WTC11 (cell line): Measurements from ENCODE around the gene ZNF729. TPM values are rescaled to one million over a fixed set of nuclear protein-coding genes. Genes with fewer than 3 reads are reported as not detected.

Experiments used
- ATAC-seq: fragments of 200-7000 bp; cut with Tn5 transposase; 2 replicates; pipeline ENCODE4 v1.10.0; 2021; ENCODE audit warnings: mild to moderate bottlenecking, moderate library complexity
- CTCF ChIA-PET: fragments of 300-600 bp; sonication (Branson Sonifier 250); formaldehyde crosslinking; loops from one replicate; lab custom pipeline; 2021; ENCODE audit warnings: antibody characterized with exemption; lab: Charles Lee
- POLR2A ChIA-PET: fragments of 350-600 bp; sonication (Branson Sonifier 250); formaldehyde crosslinking; loops from one replicate; lab custom pipeline; 2021; ENCODE audit warnings: antibody characterized with exemption; lab: Charles Lee
- DNase-seq: peaks from one replicate; pipeline ENCODE4 v3.0.0; 2021; ENCODE audit warnings: low spot score
- H3K27ac Mint-ChIP-seq: 2 replicates; pipeline ENCODE4 v1.8.0; 2021; ENCODE audit warnings: mixed read lengths
- H3K27me3 Mint-ChIP-seq: 2 replicates; pipeline ENCODE4 v1.8.0; 2021; ENCODE audit warnings: low read depth, mild to moderate bottlenecking, moderate library complexity, mixed read lengths
- H3K36me3 Mint-ChIP-seq: 2 replicates; pipeline ENCODE4 v1.8.0; 2021; ENCODE audit warnings: mixed read lengths
- H3K4me1 Mint-ChIP-seq: 2 replicates; pipeline ENCODE4 v1.8.0; 2022; ENCODE audit warnings: mixed read lengths
- H3K4me3 Mint-ChIP-seq: 2 replicates; pipeline ENCODE4 v1.8.0; 2021; ENCODE audit warnings: mild to moderate bottlenecking, moderate library complexity, mixed read lengths
- H3K9me3 Mint-ChIP-seq: 2 replicates; pipeline ENCODE4 v1.8.0; 2021; ENCODE audit warnings: mixed read lengths
- CREM ChIP-seq: sonication (generic); formaldehyde crosslinking; IDR thresholded peaks from 2 replicates; pipeline ENCODE4 v1.8.1; 2022; ENCODE audit warnings: mild to moderate bottlenecking, missing genetic modification reagents, moderate library complexity
- GABPB1 ChIP-seq: sonication (generic); formaldehyde crosslinking; IDR thresholded peaks from 2 replicates; pipeline ENCODE4 v1.8.1; 2023; ENCODE audit warnings: mild to moderate bottlenecking, missing genetic modification reagents
- GTF2I ChIP-seq: fragments of 250-450 bp; sonication (Bioruptor Pico); conservative IDR thresholded peaks from 2 replicates; pipeline ENCODE4 v1.4.0; 2021; ENCODE audit warnings: mild to moderate bottlenecking
- JAZF1 ChIP-seq: fragments of 250-450 bp; sonication (Bioruptor Pico); IDR thresholded peaks from 2 replicates; pipeline ENCODE4 v1.9.0; 2021; ENCODE audit warnings: moderate library complexity, mild to moderate bottlenecking, inconsistent platforms
- JUN ChIP-seq: sonication (generic); formaldehyde crosslinking; IDR thresholded peaks from 2 replicates; pipeline ENCODE4 v1.8.0; 2023; ENCODE audit warnings: mild to moderate bottlenecking, missing genetic modification reagents
- MXD4 ChIP-seq: fragments of 250-450 bp; sonication (Bioruptor Pico); IDR thresholded peaks from 2 replicates; pipeline ENCODE4 v1.8.0; 2021; ENCODE audit warnings: mild to moderate bottlenecking, moderate library complexity, borderline replicate concordance
- SOX15 ChIP-seq: fragments of 250-450 bp; sonication (Bioruptor Pico); IDR thresholded peaks from 2 replicates; pipeline ENCODE4 v1.9.0; 2021; ENCODE audit warnings: mild to moderate bottlenecking
- TCF7 ChIP-seq: sonication (generic); formaldehyde crosslinking; IDR thresholded peaks from 2 replicates; pipeline ENCODE4 v1.8.0; 2022; ENCODE audit warnings: mild to moderate bottlenecking, low read depth, missing genetic modification reagents, moderate library complexity
- ZNF671 ChIP-seq: fragments of 250-450 bp; sonication (Bioruptor Pico); IDR thresholded peaks from 2 replicates; pipeline ENCODE4 v1.8.0; 2021; ENCODE audit warnings: mild to moderate bottlenecking
- total RNA-seq: library from RNA; stranded (reverse); gene quantifications from 3 replicates; pipeline ENCODE4 v1.2.3, GENCODE V29; 2021
- TF ChIP-seq, protein P1 (sequence below): sonication (generic); formaldehyde crosslinking; IDR thresholded peaks from 2 replicates; pipeline ENCODE4 v1.8.0; 2022; ENCODE audit warnings: mild to moderate bottlenecking, missing genetic modification reagents
- TF ChIP-seq, protein P2 (sequence below): sonication (generic); formaldehyde crosslinking; IDR thresholded peaks from 2 replicates; pipeline ENCODE4 v1.8.1; 2022; ENCODE audit warnings: mild to moderate bottlenecking, missing genetic modification reagents, moderate library complexity, borderline replicate concordance
- TF ChIP-seq, protein P3 (sequence below): sonication (generic); formaldehyde crosslinking; IDR thresholded peaks from 2 replicates; pipeline ENCODE4 v1.8.0; 2022; ENCODE audit warnings: missing genetic modification reagents
- TF ChIP-seq, protein P4 (sequence below): fragments of 250-450 bp; sonication (Bioruptor Pico); IDR thresholded peaks from 2 replicates; pipeline ENCODE4 v1.8.0; 2021; ENCODE audit warnings: mild to moderate bottlenecking
- TF ChIP-seq, protein P5 (sequence below): fragments of 250-450 bp; sonication (Bioruptor Pico); conservative IDR thresholded peaks from 2 replicates; pipeline ENCODE4 v1.9.0; 2021; ENCODE audit warnings: mild to moderate bottlenecking
- TF ChIP-seq, protein P6 (sequence below): sonication (generic); formaldehyde crosslinking; IDR thresholded peaks from 2 replicates; pipeline ENCODE4 v1.8.1; 2022; ENCODE audit warnings: mild to moderate bottlenecking, moderate library complexity, missing genetic modification reagents
- TF ChIP-seq, protein P7 (sequence below): sonication (generic); formaldehyde crosslinking; IDR thresholded peaks from 2 replicates; pipeline ENCODE4 v1.8.1; 2023; ENCODE audit warnings: mild to moderate bottlenecking, missing genetic modification reagents, moderate library complexity

Gene ZNF729
- total RNA-seq, 1 experiment from 2014 or later: not detected

DNA sequence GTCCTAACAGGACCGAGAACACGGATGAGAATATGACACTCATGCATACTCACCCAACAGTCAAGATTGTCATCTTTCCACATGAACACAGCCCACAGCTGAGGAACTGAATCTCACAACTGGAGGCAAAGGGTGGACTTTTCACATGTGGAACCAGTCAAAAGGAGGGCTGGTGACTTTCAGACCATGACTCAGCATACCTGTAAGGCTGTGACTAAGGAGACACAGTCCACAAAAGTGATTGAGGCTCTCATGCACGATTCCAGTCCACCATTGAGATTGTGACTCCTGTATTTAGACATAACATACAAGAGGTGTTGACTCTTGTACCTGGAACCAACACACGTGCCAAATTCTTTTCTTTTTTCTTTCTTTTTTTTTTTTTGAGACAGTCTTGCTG, 40.0 kb downstream of the ZNF729 start (continued):
- TF ChIP-seq, protein P1, sequence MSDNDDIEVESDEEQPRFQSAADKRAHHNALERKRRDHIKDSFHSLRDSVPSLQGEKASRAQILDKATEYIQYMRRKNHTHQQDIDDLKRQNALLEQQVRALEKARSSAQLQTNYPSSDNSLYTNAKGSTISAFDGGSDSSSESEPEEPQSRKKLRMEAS (CRISPR knock-in tag): no peak
- TF ChIP-seq, protein P2, sequence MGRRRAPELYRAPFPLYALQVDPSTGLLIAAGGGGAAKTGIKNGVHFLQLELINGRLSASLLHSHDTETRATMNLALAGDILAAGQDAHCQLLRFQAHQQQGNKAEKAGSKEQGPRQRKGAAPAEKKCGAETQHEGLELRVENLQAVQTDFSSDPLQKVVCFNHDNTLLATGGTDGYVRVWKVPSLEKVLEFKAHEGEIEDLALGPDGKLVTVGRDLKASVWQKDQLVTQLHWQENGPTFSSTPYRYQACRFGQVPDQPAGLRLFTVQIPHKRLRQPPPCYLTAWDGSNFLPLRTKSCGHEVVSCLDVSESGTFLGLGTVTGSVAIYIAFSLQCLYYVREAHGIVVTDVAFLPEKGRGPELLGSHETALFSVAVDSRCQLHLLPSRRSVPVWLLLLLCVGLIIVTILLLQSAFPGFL (CRISPR knock-in tag): no peak
- TF ChIP-seq TCF7 (CRISPR knock-in tag) (no peak), ZNF671 (CRISPR knock-in tag) (no peak), JAZF1 (no peak), SOX15 (CRISPR knock-in tag) (no peak), JUN (CRISPR knock-in tag) (no peak)
- TF ChIP-seq, protein P3, sequence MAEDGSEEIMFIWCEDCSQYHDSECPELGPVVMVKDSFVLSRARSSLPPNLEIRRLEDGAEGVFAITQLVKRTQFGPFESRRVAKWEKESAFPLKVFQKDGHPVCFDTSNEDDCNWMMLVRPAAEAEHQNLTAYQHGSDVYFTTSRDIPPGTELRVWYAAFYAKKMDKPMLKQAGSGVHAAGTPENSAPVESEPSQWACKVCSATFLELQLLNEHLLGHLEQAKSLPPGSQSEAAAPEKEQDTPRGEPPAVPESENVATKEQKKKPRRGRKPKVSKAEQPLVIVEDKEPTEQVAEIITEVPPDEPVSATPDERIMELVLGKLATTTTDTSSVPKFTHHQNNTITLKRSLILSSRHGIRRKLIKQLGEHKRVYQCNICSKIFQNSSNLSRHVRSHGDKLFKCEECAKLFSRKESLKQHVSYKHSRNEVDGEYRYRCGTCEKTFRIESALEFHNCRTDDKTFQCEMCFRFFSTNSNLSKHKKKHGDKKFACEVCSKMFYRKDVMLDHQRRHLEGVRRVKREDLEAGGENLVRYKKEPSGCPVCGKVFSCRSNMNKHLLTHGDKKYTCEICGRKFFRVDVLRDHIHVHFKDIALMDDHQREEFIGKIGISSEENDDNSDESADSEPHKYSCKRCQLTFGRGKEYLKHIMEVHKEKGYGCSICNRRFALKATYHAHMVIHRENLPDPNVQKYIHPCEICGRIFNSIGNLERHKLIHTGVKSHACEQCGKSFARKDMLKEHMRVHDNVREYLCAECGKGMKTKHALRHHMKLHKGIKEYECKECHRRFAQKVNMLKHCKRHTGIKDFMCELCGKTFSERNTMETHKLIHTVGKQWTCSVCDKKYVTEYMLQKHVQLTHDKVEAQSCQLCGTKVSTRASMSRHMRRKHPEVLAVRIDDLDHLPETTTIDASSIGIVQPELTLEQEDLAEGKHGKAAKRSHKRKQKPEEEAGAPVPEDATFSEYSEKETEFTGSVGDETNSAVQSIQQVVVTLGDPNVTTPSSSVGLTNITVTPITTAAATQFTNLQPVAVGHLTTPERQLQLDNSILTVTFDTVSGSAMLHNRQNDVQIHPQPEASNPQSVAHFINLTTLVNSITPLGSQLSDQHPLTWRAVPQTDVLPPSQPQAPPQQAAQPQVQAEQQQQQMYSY: no peak

DNA sequence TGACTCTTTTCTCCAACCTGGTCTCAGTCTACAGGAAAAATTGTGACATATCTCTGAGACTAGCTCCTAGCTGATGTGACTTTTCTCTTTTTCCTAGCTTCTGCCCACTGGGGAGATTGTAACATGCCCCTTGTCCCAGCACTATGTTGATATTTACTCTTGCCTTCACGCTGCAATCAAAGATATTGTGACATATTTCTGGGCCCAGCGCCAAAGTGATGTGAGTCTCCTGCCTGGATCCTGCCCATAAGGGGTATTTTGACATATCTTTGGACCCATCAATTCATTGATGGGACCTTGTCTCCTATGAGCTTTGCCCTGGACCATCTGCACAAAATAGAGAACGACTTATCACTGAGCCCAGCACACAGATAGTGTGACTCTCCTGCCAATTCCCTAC, 41.1 kb downstream of the ZNF729 start:
- TF ChIP-seq GTF2I (CRISPR knock-in tag): no peak
- no peak for TF ChIP-seq MXD4
- TF ChIP-seq CREM (CRISPR knock-in tag): no peak
- TF ChIP-seq, protein P4, sequence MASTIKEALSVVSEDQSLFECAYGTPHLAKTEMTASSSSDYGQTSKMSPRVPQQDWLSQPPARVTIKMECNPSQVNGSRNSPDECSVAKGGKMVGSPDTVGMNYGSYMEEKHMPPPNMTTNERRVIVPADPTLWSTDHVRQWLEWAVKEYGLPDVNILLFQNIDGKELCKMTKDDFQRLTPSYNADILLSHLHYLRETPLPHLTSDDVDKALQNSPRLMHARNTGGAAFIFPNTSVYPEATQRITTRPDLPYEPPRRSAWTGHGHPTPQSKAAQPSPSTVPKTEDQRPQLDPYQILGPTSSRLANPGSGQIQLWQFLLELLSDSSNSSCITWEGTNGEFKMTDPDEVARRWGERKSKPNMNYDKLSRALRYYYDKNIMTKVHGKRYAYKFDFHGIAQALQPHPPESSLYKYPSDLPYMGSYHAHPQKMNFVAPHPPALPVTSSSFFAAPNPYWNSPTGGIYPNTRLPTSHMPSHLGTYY (CRISPR knock-in tag): no peak
- TF ChIP-seq, protein P5, sequence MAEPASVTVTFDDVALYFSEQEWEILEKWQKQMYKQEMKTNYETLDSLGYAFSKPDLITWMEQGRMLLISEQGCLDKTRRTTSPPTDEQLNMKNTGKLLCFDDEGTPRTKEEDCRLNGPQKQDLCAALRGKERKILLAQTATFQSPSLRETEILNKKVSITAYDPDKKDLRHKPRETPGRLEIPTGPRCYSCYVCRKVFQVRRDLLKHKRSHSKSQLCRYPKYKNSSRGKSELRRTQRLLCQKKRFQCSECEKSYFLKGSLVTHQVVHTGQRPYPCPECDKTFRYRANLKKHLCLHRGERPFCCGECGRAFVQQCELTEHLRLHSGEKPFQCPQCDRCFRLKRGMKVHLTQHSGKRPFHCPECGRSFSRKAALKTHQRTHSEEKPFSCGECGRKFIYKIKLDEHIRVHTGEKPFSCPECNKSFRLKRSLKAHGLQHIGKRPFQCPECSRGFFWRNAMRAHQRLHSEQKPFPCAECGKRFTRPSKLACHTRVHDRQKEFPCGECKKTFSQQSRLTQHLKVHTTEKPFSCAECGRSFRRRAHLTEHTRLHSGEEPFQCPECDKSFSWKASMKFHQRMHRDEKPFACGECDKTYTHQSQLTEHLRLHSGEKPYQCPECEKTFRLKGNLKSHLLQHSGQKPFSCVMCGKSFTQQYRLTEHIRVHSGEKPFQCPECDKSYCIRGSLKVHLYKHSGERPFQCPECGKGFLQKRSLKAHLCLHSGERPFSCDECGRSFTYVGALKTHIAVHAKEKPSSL (CRISPR knock-in tag): no peak
- TF ChIP-seq, protein P6, sequence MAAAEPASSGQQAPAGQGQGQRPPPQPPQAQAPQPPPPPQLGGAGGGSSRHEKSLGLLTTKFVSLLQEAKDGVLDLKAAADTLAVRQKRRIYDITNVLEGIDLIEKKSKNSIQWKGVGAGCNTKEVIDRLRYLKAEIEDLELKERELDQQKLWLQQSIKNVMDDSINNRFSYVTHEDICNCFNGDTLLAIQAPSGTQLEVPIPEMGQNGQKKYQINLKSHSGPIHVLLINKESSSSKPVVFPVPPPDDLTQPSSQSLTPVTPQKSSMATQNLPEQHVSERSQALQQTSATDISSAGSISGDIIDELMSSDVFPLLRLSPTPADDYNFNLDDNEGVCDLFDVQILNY (CRISPR knock-in tag): no peak
- TF ChIP-seq, protein P7, sequence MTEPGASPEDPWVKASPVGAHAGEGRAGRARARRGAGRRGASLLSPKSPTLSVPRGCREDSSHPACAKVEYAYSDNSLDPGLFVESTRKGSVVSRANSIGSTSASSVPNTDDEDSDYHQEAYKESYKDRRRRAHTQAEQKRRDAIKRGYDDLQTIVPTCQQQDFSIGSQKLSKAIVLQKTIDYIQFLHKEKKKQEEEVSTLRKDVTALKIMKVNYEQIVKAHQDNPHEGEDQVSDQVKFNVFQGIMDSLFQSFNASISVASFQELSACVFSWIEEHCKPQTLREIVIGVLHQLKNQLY (CRISPR knock-in tag): no peak
- TF ChIP-seq GABPB1 (CRISPR knock-in tag): no peak
- no peak for DNase-seq
- no peaks in the 10 kb centered on the region for H3K4me1 Mint-ChIP-seq
- CTCF ChIA-PET: no interaction called here
- peaks cover 98% of the 10 kb centered on the region for H3K36me3 Mint-ChIP-seq
- H3K9me3 Mint-ChIP-seq: peaks cover 97% of the 10 kb centered on the region
- no peak overlapping the region for H3K4me3 Mint-ChIP-seq
- no peak overlapping the region for H3K27ac Mint-ChIP-seq
- ATAC-seq: no peak
- H3K27me3 Mint-ChIP-seq: peaks cover 4% of the 10 kb centered on the region
- POLR2A ChIA-PET: no interaction called here
